Astrocyte (in vitro differentiated cells and primary cell): ENCODE measurements around the gene C1orf52. TPM values are rescaled to one million over a fixed set of nuclear protein-coding genes. Genes with fewer than 3 reads are reported as not detected.

Experiments
- DNase-seq: peaks from one replicate; pipeline ENCODE4 v3.0.0-alpha.2; 2010; ENCODE audit warnings: low read depth
- FAIRE-seq: peaks from 2 replicates; lab custom pipeline; 2011; peaks lifted over from hg19 to GRCh38; lab: Jason Lieb, UNC
- H2AFZ ChIP-seq: 2 replicates; pipeline ENCODE4 v1.6.0; 2012; ENCODE audit warnings: low read depth, low read length, inconsistent platforms
- H3K27ac ChIP-seq: 2 replicates; pipeline ENCODE4 v1.5.1; 2011; ENCODE audit warnings: low read depth, low read length, inconsistent platforms
- H3K27me3 ChIP-seq: 2 replicates; pipeline ENCODE4 v1.6.0; 2011; ENCODE audit warnings: low read length, inconsistent platforms; ENCODE audit not compliant: insufficient read depth
- H3K36me3 ChIP-seq: 2 replicates; pipeline ENCODE4 v1.5.1; 2011; ENCODE audit warnings: low read length, inconsistent platforms; ENCODE audit not compliant: insufficient read depth
- H3K4me1 ChIP-seq: 2 replicates; pipeline ENCODE4 v1.5.1; 2011; ENCODE audit warnings: low read length, inconsistent platforms; ENCODE audit not compliant: insufficient read depth
- H3K4me2 ChIP-seq: 2 replicates; pipeline ENCODE4 v1.6.0; 2012; ENCODE audit warnings: low read length, inconsistent platforms
- H3K4me3 ChIP-seq: 2 replicates; pipeline ENCODE4 v1.5.1; 2011; ENCODE audit warnings: low read depth, mild to moderate bottlenecking, low read length, inconsistent platforms; ENCODE audit not compliant: insufficient read depth
- H3K79me2 ChIP-seq: 2 replicates; pipeline ENCODE4 v1.6.0; 2012; ENCODE audit warnings: mild to moderate bottlenecking, low read length, inconsistent platforms; ENCODE audit not compliant: insufficient read depth
- H3K9ac ChIP-seq: 2 replicates; pipeline ENCODE4 v1.6.0; 2012; ENCODE audit warnings: mild to moderate bottlenecking, low read length, inconsistent platforms
- H3K9me3 ChIP-seq: 2 replicates; pipeline ENCODE4 v1.5.1; 2012; ENCODE audit warnings: low read depth, mild to moderate bottlenecking, low read length, inconsistent platforms; ENCODE audit not compliant: insufficient read depth
- H4K20me1 ChIP-seq: 2 replicates; pipeline ENCODE4 v1.6.0; 2012; ENCODE audit warnings: low read length, inconsistent platforms; ENCODE audit not compliant: insufficient read depth
- H3K27ac Mint-ChIP-seq: one replicate; pipeline ENCODE4 v1.8.0; 2021; ENCODE audit warnings: mild to moderate bottlenecking, mixed read lengths; ENCODE audit not compliant: unreplicated experiment
- H3K27me3 Mint-ChIP-seq: one replicate; pipeline ENCODE4 v1.8.0; 2021; ENCODE audit warnings: low read depth, mixed read lengths; ENCODE audit not compliant: unreplicated experiment
- H3K36me3 Mint-ChIP-seq: one replicate; pipeline ENCODE4 v1.8.0; 2021; ENCODE audit warnings: low read depth, mixed read lengths; ENCODE audit not compliant: unreplicated experiment
- H3K4me1 Mint-ChIP-seq: one replicate; pipeline ENCODE4 v1.8.0; 2021; ENCODE audit warnings: low read depth, mixed read lengths; ENCODE audit not compliant: unreplicated experiment
- H3K4me3 Mint-ChIP-seq: one replicate; pipeline ENCODE4 v1.8.0; 2021; ENCODE audit warnings: mild to moderate bottlenecking, moderate library complexity, mixed read lengths; ENCODE audit not compliant: unreplicated experiment
- H3K9me3 Mint-ChIP-seq: one replicate; pipeline ENCODE4 v1.8.0; 2021; ENCODE audit warnings: mild to moderate bottlenecking, mixed read lengths; ENCODE audit not compliant: unreplicated experiment
- EZH2 ChIP-seq: IDR thresholded peaks from 2 replicates; pipeline ENCODE4 v1.6.1; 2012; ENCODE audit warnings: mild to moderate bottlenecking, low read length, inconsistent platforms; ENCODE audit not compliant: insufficient read depth
- total RNA-seq: library from RNA; stranded (reverse); gene quantifications from 2 replicates; pipeline ENCODE4 v1.2.1, GENCODE V29; 2021
- TF ChIP-seq, protein P1 (sequence below): IDR thresholded peaks from 2 replicates; pipeline ENCODE4 v1.5.1; 2011; ENCODE audit warnings: low read depth, mild to moderate bottlenecking, inconsistent platforms, low read length, moderate library complexity; ENCODE audit not compliant: insufficient read depth

C1orf52 gene
- total RNA-seq, 1 donor from 2014 or later: 42.4 TPM

- Histone ChIP-seq H3K27me3 (no peaks in the 10 kb centered on the region), H3K9ac (peak overlapping the region; percentile 25), H3K79me2 (no peaks in the 10 kb centered on the region), H3K36me3 (no peaks in the 10 kb centered on the region), H3K4me2 (peak overlapping the region; percentile 45), H3K9me3 (no peaks in the 10 kb centered on the region), H4K20me1 (no peaks in the 10 kb centered on the region), H3K4me3 (no peak overlapping the region), H3K4me1 (peaks cover 29% of the 10 kb centered on the region), H2AFZ (no peak overlapping the region), H3K27ac (peak overlapping the region; percentile 10)
- H3K36me3 Mint-ChIP-seq: no peaks in the 10 kb centered on the region
- no peak overlapping the region for H3K4me3 Mint-ChIP-seq
- TF ChIP-seq, protein P1, sequence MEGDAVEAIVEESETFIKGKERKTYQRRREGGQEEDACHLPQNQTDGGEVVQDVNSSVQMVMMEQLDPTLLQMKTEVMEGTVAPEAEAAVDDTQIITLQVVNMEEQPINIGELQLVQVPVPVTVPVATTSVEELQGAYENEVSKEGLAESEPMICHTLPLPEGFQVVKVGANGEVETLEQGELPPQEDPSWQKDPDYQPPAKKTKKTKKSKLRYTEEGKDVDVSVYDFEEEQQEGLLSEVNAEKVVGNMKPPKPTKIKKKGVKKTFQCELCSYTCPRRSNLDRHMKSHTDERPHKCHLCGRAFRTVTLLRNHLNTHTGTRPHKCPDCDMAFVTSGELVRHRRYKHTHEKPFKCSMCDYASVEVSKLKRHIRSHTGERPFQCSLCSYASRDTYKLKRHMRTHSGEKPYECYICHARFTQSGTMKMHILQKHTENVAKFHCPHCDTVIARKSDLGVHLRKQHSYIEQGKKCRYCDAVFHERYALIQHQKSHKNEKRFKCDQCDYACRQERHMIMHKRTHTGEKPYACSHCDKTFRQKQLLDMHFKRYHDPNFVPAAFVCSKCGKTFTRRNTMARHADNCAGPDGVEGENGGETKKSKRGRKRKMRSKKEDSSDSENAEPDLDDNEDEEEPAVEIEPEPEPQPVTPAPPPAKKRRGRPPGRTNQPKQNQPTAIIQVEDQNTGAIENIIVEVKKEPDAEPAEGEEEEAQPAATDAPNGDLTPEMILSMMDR: no peak
- TF ChIP-seq EZH2: no peak
- H3K27me3 Mint-ChIP-seq: no peaks in the 10 kb centered on the region
- DNase-seq: no peak
- FAIRE-seq: no peak
- H3K27ac Mint-ChIP-seq: peak overlapping the region; percentile 54
- H3K9me3 Mint-ChIP-seq: no peaks in the 10 kb centered on the region
- peaks cover 28% of the 10 kb centered on the region for H3K4me1 Mint-ChIP-seq
These were observed 30.4 kb upstream of the C1orf52 start for GRCh38 chr1:85289848-85290335.

DNA sequence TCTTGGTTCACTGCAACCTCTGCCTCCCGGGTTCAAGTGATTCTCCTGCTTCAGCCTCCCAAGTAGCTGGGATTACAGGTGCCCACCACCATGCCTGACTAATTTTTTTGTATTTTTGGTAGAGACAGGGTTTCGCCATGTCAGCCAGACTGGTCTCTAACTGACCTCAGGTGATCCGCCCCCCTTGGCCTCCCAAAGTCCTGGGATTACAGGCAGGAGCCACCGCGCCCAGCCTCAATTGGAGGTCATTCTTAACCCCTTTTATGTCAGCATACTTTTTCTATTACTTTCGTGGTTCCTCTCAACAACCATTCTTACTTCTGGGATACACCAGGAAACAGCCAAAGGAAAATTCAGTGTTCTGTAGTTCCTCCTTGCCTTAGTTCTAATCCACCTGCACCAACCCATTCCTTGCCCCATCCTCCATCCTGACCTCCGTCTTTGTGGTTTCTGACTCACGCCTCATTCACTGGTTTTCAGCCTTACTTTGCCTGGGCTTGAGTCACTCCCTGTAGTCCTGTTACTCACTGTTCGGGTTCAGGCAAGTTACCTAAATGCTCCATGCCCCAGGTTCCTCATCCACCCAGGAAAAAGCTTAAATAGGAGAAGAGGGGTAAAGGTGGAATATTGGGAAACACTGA is 29.9 kb upstream of the C1orf52 start:
- Histone ChIP-seq H3K4me3 (no peak overlapping the region), H3K79me2 (no peaks in the 10 kb centered on the region), H3K36me3 (no peaks in the 10 kb centered on the region), H2AFZ (no peak overlapping the region), H3K27ac (peak overlapping the region; percentile 10), H3K4me1 (peaks cover 27% of the 10 kb centered on the region), H3K27me3 (no peaks in the 10 kb centered on the region), H3K9ac (peak overlapping the region; percentile 25), H3K9me3 (no peaks in the 10 kb centered on the region), H3K4me2 (peak overlapping the region; percentile 45), H4K20me1 (no peaks in the 10 kb centered on the region)
- FAIRE-seq (peak; percentile 98), DNase-seq (peak; percentile 96)
- peaks cover 25% of the 10 kb centered on the region for H3K4me1 Mint-ChIP-seq
- H3K27me3 Mint-ChIP-seq: no peaks in the 10 kb centered on the region
- no peaks in the 10 kb centered on the region for H3K9me3 Mint-ChIP-seq
- H3K4me3 Mint-ChIP-seq: no peak overlapping the region
- H3K36me3 Mint-ChIP-seq: no peaks in the 10 kb centered on the region
- TF ChIP-seq EZH2: no peak
- TF ChIP-seq, protein P1: no peak
- H3K27ac Mint-ChIP-seq: peak overlapping the region; percentile 54

GRCh38 chr1:85284202-85284601 is 24.7 kb upstream of the C1orf52 start:
- Histone ChIP-seq H3K9me3 (no peaks in the 10 kb centered on the region), H4K20me1 (no peaks in the 10 kb centered on the region), H3K4me3 (no peak overlapping the region), H3K27ac (no peak overlapping the region), H3K9ac (no peak overlapping the region), H3K36me3 (no peaks in the 10 kb centered on the region), H3K4me2 (no peak overlapping the region), H3K27me3 (no peaks in the 10 kb centered on the region), H3K79me2 (no peaks in the 10 kb centered on the region), H3K4me1 (peaks cover 9% of the 10 kb centered on the region), H2AFZ (no peak overlapping the region)
- no peak for DNase-seq
- H3K4me3 Mint-ChIP-seq: no peak overlapping the region
- H3K27ac Mint-ChIP-seq: no peak overlapping the region
- H3K9me3 Mint-ChIP-seq: peaks cover 2% of the 10 kb centered on the region
- no peak for TF ChIP-seq EZH2
- TF ChIP-seq, protein P1: no peak
- H3K27me3 Mint-ChIP-seq: no peaks in the 10 kb centered on the region
- H3K4me1 Mint-ChIP-seq: peaks cover 6% of the 10 kb centered on the region
- no peaks in the 10 kb centered on the region for H3K36me3 Mint-ChIP-seq
- no peak for FAIRE-seq
